HG03565 (cell line): ENCODE measurements around the gene RPL13.
"Not testable (repeated sequence)": the region's sequence is repeated elsewhere in the genome, so short reads cannot be mapped to it uniquely, and the experiment has no call there.

ENCODE experiments used
- ATAC-seq: cut with Tn5 transposase; IDR thresholded peaks from one replicate; pipeline ENCODE4 v1.9.1; 2021; ENCODE audit warnings: mild to moderate bottlenecking, moderate library complexity; ENCODE audit not compliant: unreplicated experiment

The RPL13 gene

GRCh38 chr16:89576153-89577054, 15.9 kb downstream of the RPL13 start:
- no peak for ATAC-seq

- ATAC-seq = no peak
Observed at GRCh38 chr16:89577055-89577759, 16.7 kb downstream of the RPL13 start.

GRCh38 chr16:89579351-89579750, 18.9 kb downstream of the RPL13 start:
- no peak for ATAC-seq

GRCh38 chr16:89581045-89581695, 20.7 kb downstream of the RPL13 start:
- no peak for ATAC-seq

- ATAC-seq = no peak
Observed at GRCh38 chr16:89581861-89582563, 21.5 kb downstream of the RPL13 start.

- ATAC-seq = no peak
Observed at GRCh38 chr16:89582614-89583196, 22.2 kb downstream of the RPL13 start.

GRCh38 chr16:89583197-89583894, 22.9 kb downstream of the RPL13 start:
- ATAC-seq = no peak

- no peak for ATAC-seq
Observed at GRCh38 chr16:89583895-89584644, 23.6 kb downstream of the RPL13 start.

GRCh38 chr16:89584768-89585549, 24.5 kb downstream of the RPL13 start:
- no peak for ATAC-seq

- no peak for ATAC-seq
Observed at GRCh38 chr16:89586218-89586617, 25.7 kb downstream of the RPL13 start.

- ATAC-seq = no peak
Observed at GRCh38 chr16:89586853-89587252, 26.4 kb downstream of the RPL13 start.

- not testable (repeated sequence) for ATAC-seq
Observed at GRCh38 chr16:89587676-89588075, 27.2 kb downstream of the RPL13 start.

- no peak for ATAC-seq
Observed at GRCh38 chr16:89588413-89589109, 28.1 kb downstream of the RPL13 start.

- ATAC-seq = no peak
Observed at GRCh38 chr16:89589241-89589926, 28.9 kb downstream of the RPL13 start.

GRCh38 chr16:89593841-89594240, 33.4 kb downstream of the RPL13 start:
- no peak for ATAC-seq

- no peak for ATAC-seq
Observed at GRCh38 chr16:89595330-89596060, 35.0 kb downstream of the RPL13 start.
